ENCODE measurements around the gene GPATCH1. TPM values are rescaled to one million over a fixed set of nuclear protein-coding genes. Genes with fewer than 3 reads are reported as not detected.

Gene GPATCH1
- total and polyA plus RNA-seq, 2 of the 13 experiments (the other 11 are each of a cell fraction or from before 2014, with no cell fraction given), result 6.8 to 6.9 TPM

- TF ChIP-seq SIN3A (IDR thresholded peaks at IDR 0.05; ENCODE audit: borderline replicate concordance, low read depth, low read length) (peak; percentile 52; the same call in 1 of the 2 replicates), ZNF710 (CRISPR knock-in tag; IDR thresholded peaks at IDR 0.05; ENCODE audit: borderline replicate concordance) (0 out of 2 replicates have a peak, but pooled peaks have one; percentile 37), MXI1 (IDR thresholded peaks at IDR 0.05; ENCODE audit: borderline replicate concordance, low read depth, low read length) (peak; percentile 42; the same call in 1 of the 3 replicates), U2AF1 (optimal IDR thresholded peaks at IDR 0.05; ENCODE audit: low read depth, low read length) (peak; percentile 68), ZNF792 (CRISPR knock-in tag; IDR thresholded peaks at IDR 0.05) (no peak; the same call in 1 of the 2 replicates), IKZF4 (CRISPR knock-in tag; IDR thresholded peaks at IDR 0.05; ENCODE audit: borderline replicate concordance, low read depth, not compliant biosample characterization) (no peak), ZFP62 (CRISPR knock-in tag; IDR thresholded peaks at IDR 0.05) (no peak), ZNF512B (CRISPR knock-in tag; IDR thresholded peaks at IDR 0.05; ENCODE audit: borderline replicate concordance) (0 out of 2 replicates have a peak, but pooled peaks have one; percentile 57), RARG (CRISPR knock-in tag; IDR thresholded peaks at IDR 0.05; ENCODE audit: low read depth) (no peak), GABPB1 (CRISPR knock-in tag; IDR thresholded peaks at IDR 0.05) (peak; percentile 20; the same call in 1 of the 2 replicates), FOXP1 (IDR thresholded peaks at IDR 0.05) (no peak), FOXP1 (CRISPR knock-in tag; IDR thresholded peaks at IDR 0.05) (peak; percentile 63), HMG20A (CRISPR knock-in tag; IDR thresholded peaks at IDR 0.05; ENCODE audit: borderline replicate concordance) (peak; percentile 70; the same call in 1 of the 2 replicates), ZSCAN21 (CRISPR knock-in tag; IDR thresholded peaks at IDR 0.05; ENCODE audit: borderline replicate concordance) (no peak), BHLHE40 (IDR thresholded peaks at IDR 0.05; ENCODE audit: low read length) (peak; percentile 69), NR2F1 (CRISPR knock-in tag; IDR thresholded peaks at IDR 0.05) (peak; percentile 93 to 97), ZNF143 (CRISPR knock-in tag; IDR thresholded peaks at IDR 0.05) (no peak), ZNF10 (CRISPR knock-in tag; IDR thresholded peaks at IDR 0.05; ENCODE audit: borderline replicate concordance, low read depth) (no peak), FOXK2 (IDR thresholded peaks at IDR 0.05) (peak; percentile 42; the same call in 1 of the 2 replicates), ZBTB7B (CRISPR knock-in tag; IDR thresholded peaks at IDR 0.05) (0 out of 2 replicates have a peak, but pooled peaks have one; percentile 28), ZNF720 (CRISPR knock-in tag; IDR thresholded peaks at IDR 0.05) (no peak), HNRNPL (IDR thresholded peaks at IDR 0.05; ENCODE audit: low read depth, low read length) (0 out of 2 replicates have a peak, but pooled peaks have one; percentile 45), PATZ1 (CRISPR knock-in tag; IDR thresholded peaks at IDR 0.05) (peak; percentile 68), PREB (CRISPR knock-in tag; IDR thresholded peaks at IDR 0.05) (no peak)
Measured at GRCh38 chr19:33098055-33098534, 17.1 kb downstream of the GPATCH1 start (continued).
